ENCODE results near the gene RBBP7.

DNA sequence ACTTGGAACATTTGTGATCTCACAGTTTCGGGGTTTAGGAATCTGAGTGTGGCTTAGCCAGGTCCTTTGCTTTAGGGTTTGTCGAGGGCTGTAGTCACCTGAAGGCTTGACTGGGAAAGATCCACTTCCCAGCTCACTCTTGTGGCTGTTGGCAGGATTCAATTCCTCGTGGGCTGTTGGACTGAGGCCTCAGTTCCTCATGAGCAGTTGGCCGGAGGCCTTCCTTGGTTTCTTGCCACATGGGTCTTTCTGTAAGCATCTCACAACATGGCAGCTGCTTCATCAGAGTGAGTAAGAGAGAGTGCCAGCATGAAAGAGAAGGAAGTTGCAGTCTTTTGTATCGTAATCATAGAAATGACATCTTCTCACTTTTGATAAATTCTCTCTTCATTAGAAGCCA is 72.8 kb downstream of the RBBP7 start:
- TF ChIP-seq ZFX (IDR thresholded peaks at IDR 0.05), result no peak
- TF ChIP-seq SIN3A (IDR thresholded peaks at IDR 0.05; ENCODE audit: low read depth), result no peak
- no peak for TF ChIP-seq CTCF (IDR thresholded peaks at IDR 0.05 in 2 of 3, conservative IDR thresholded peaks at IDR 0.05 in 1 of 3; ENCODE audit: borderline replicate concordance in 1 of 3, insufficient read depth in 1 of 3, low read depth in 2 of 3, low read length in 2 of 3)
- TF ChIP-seq EZH2phosphoT487 (IDR thresholded peaks at IDR 0.05; ENCODE audit: borderline replicate concordance), result no peak
- no peak for TF ChIP-seq POLR2A (IDR thresholded peaks at IDR 0.05; ENCODE audit: borderline replicate concordance, extremely low read depth, insufficient read depth, insufficient read length)
- no peak for TF ChIP-seq TCF7L2 (IDR thresholded peaks at IDR 0.05; ENCODE audit: borderline replicate concordance, extremely low read depth, insufficient read depth, insufficient read length)
- no peak for TF ChIP-seq RAD21 (IDR thresholded peaks at IDR 0.05; ENCODE audit: low read depth)
- TF ChIP-seq, protein P1, sequence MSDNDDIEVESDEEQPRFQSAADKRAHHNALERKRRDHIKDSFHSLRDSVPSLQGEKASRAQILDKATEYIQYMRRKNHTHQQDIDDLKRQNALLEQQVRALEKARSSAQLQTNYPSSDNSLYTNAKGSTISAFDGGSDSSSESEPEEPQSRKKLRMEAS (IDR thresholded peaks at IDR 0.05), result no peak

Measured in HCT116 (cell line).